ENCODE measurements around the gene EIF3F.

Gene EIF3F

DNA sequence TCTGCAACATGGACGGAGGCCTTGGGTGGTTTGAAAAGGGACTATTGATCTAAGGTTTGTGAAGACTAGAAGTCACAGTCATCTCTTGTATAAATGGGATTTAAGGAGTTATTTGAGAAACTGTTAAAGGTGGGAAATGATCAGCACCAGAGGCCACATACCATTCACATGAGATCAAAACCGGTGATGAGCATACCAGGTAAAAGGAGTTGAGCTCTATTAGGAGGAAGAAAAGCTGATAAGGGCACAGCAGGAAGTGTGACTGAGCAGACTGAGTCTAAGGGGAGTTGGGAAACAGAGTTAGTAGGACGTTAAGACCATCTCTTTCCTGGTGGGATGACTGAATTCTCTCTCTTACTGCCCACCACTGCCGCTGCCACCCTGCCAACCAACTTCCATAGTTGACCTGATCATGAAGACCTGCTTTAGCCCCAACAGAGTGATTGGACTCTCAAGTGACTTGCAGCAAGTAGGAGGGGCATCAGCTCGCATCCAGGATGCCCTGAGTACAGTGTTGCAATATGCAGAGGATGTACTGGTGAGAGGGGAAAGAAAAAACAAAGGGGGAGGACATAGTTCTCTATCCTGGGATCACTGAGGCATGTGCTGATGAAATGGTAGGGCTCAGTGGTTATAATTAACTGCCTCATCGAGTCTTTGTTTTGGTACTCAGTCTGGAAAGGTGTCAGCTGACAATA lies 7.6 kb downstream of the EIF3F start:
- Histone ChIP-seq H4K20me1 (ENCODE audit: insufficient read depth, low read length) (peaks cover 15% of the 10 kb centered on the region; the same call in 1 of the 2 replicates), H3K9me3 (ENCODE audit: insufficient read depth, low read length, severe bottlenecking) (no peaks in the 10 kb centered on the region), H3K36me3 (ENCODE audit: insufficient read depth, low read length) (peaks cover 90% of the 10 kb centered on the region), H2AFZ (ENCODE audit: low read depth, low read length) (no peak overlapping the region), H3K4me1 (ENCODE audit: insufficient read depth, low read length) (peaks cover 6% of the 10 kb centered on the region; the same call in 1 of the 2 replicates), H3K4me2 (ENCODE audit: insufficient read depth, low read length) (no peak overlapping the region), H3K27me3 (ENCODE audit: insufficient read depth, low read length, poor library complexity) (no peaks in the 10 kb centered on the region), H3K79me2 (ENCODE audit: insufficient read depth, low read length) (peaks cover 14% of the 10 kb centered on the region), H3K27ac (ENCODE audit: low read length) (no peak overlapping the region), H3K9ac (ENCODE audit: low read depth, low read length) (no peak overlapping the region), H3K4me3 (ENCODE audit: low read depth in 1 of 2, low read length in 2 of 2) (no peak overlapping the region)
- DNase-seq, result no peak
- TF ChIP-seq CTCF (IDR thresholded peaks at IDR 0.05; ENCODE audit: borderline replicate concordance, extremely low read depth, low read length, poor library complexity, severe bottlenecking) (no peak), EZH2 (IDR thresholded peaks at IDR 0.05; ENCODE audit: borderline replicate concordance, low read depth, low read length, severe bottlenecking) (no peak)
- ATAC-seq (ENCODE audit: insufficient read depth, low read depth), result no peak

DNA sequence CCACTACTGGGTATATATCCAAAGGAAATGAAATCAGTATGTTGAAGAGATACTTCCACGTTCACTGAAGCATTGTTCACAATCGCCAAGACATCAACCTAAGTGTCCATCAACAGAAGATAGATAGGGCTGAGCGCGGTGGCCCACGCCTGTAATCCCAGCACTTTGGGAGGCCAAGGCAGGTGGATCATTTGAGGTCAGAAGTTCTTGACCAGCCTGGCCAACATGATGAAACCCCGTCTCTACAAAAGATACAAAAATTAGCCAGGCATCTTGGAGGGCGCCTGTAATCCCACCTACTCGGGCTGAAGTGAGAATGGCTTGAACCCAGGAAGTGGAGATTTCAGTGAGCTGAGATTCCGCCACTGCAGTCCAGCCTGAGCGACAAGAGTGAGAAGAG lies 12.7 kb downstream of the EIF3F start:
- no peak overlapping the region for H2AFZ ChIP-seq (ENCODE audit: low read depth, low read length)
- no peak overlapping the region for H3K9ac ChIP-seq (ENCODE audit: low read depth, low read length)
- H3K9me3 ChIP-seq (ENCODE audit: insufficient read depth, low read length, severe bottlenecking), result no peaks in the 10 kb centered on the region
- no peaks in the 10 kb centered on the region for H3K27me3 ChIP-seq (ENCODE audit: insufficient read depth, low read length, poor library complexity)
- H3K4me3 ChIP-seq (ENCODE audit: low read depth in 1 of 2, low read length in 2 of 2), result no peak overlapping the region
- no peaks in the 10 kb centered on the region for H3K79me2 ChIP-seq (ENCODE audit: insufficient read depth, low read length)
- H4K20me1 ChIP-seq (ENCODE audit: insufficient read depth, low read length), result no peaks in the 10 kb centered on the region
- H3K36me3 ChIP-seq (ENCODE audit: insufficient read depth, low read length), result peaks cover 44% of the 10 kb centered on the region
- DNase-seq (no peak), ATAC-seq (ENCODE audit: insufficient read depth, low read depth) (no peak)
- TF ChIP-seq CTCF (IDR thresholded peaks at IDR 0.05; ENCODE audit: borderline replicate concordance, extremely low read depth, low read length, poor library complexity, severe bottlenecking), result no peak
- no peak for TF ChIP-seq EZH2 (IDR thresholded peaks at IDR 0.05; ENCODE audit: borderline replicate concordance, low read depth, low read length, severe bottlenecking)
- H3K4me2 ChIP-seq (ENCODE audit: insufficient read depth, low read length), result no peak overlapping the region
- no peak overlapping the region for H3K27ac ChIP-seq (ENCODE audit: low read length)
- H3K4me1 ChIP-seq (ENCODE audit: insufficient read depth, low read length), result no peaks in the 10 kb centered on the region

- Histone ChIP-seq H3K79me2 (ENCODE audit: insufficient read depth, low read length) (no peaks in the 10 kb centered on the region), H3K9ac (ENCODE audit: low read depth, low read length) (no peak overlapping the region), H2AFZ (ENCODE audit: low read depth, low read length) (no peak overlapping the region), H3K4me1 (ENCODE audit: insufficient read depth, low read length) (no peaks in the 10 kb centered on the region), H4K20me1 (ENCODE audit: insufficient read depth, low read length) (no peaks in the 10 kb centered on the region), H3K9me3 (ENCODE audit: insufficient read depth, low read length, severe bottlenecking) (no peaks in the 10 kb centered on the region), H3K4me3 (ENCODE audit: low read depth in 1 of 2, low read length in 2 of 2) (no peak overlapping the region), H3K27me3 (ENCODE audit: insufficient read depth, low read length, poor library complexity) (no peaks in the 10 kb centered on the region), H3K27ac (ENCODE audit: low read length) (no peak overlapping the region), H3K36me3 (ENCODE audit: insufficient read depth, low read length) (peaks cover 38% of the 10 kb centered on the region), H3K4me2 (ENCODE audit: insufficient read depth, low read length) (no peak overlapping the region)
- no peak for TF ChIP-seq EZH2 (IDR thresholded peaks at IDR 0.05; ENCODE audit: borderline replicate concordance, low read depth, low read length, severe bottlenecking)
- no peak for TF ChIP-seq CTCF (IDR thresholded peaks at IDR 0.05; ENCODE audit: borderline replicate concordance, extremely low read depth, low read length, poor library complexity, severe bottlenecking)
- DNase-seq, result no peak
- ATAC-seq (ENCODE audit: insufficient read depth, low read depth), result no peak
These were observed 13.3 kb downstream of the EIF3F start for GRCh38 chr11:8000390-8000789.

All from DND-41 (cell line).